Measurements from ENCODE around the gene NLRC5. TPM values are rescaled to one million over a fixed set of nuclear protein-coding genes. Genes with fewer than 3 reads are reported as not detected.

NLRC5 gene
- total RNA-seq, 1 experiment from 2014 or later: 2.4 TPM

DNA sequence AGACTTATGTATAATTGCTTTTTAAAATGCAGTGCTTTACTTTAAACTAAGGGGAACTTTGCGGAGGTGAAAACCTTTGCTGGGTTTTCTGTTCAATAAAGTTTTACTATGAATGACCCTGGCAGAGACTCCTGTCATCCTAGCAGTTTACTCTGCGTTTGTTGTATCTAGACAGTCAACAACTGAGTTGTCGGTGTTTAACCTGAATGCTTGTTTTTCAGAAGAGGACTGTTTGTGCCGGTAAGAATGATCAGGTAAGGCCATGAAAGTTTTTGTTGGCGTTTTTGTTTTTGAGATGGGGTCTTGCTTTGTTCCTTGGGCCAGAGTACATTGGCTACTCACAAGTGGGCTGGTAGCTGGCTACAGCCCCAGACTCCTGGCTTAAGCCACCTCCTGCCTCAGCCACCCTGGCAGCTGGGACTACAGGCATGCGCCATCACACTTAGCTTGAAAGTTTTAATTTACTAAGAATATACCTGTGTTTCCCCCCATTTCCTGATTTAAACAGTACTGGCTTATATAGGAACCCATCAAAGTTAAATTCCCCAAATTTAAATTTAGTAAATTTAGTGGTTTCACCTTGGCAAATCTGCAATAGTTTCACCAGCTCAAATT, 45.5 kb upstream of the NLRC5 start:
- H3K18ac ChIP-seq (ENCODE audit: insufficient read length, low read depth, low read length): no peak overlapping the region
- no peak overlapping the region for H3K27ac ChIP-seq (ENCODE audit: insufficient read length, low read depth, low read length)
- H3K4ac ChIP-seq (ENCODE audit: low read depth, low read length): no peak overlapping the region
- H2AK5ac ChIP-seq (ENCODE audit: insufficient read length, low read length): no peak overlapping the region
- H4K20me1 ChIP-seq (ENCODE audit: control insufficient read depth, insufficient read depth, insufficient read length): no peaks in the 10 kb centered on the region
- no peaks in the 10 kb centered on the region for H3K79me1 ChIP-seq (ENCODE audit: insufficient read depth, low read depth, low read length, poor library complexity, severe bottlenecking)
- no peak overlapping the region for H3K56ac ChIP-seq (ENCODE audit: insufficient read length, low read depth, low read length)
- Mint-ChIP-seq H3K9me3 (no peaks in the 10 kb centered on the region), H3K4me3 (no peak overlapping the region), H3K27me3 (ENCODE audit: low read depth) (no peaks in the 10 kb centered on the region), H3K4me1 (peaks cover 5 to 8% of the 10 kb centered on the region in 2 experiments), H3K27ac (no peak overlapping the region), H3K36me3 (ENCODE audit: insufficient read depth in 1 of 3, low read depth in 3 of 3) (peaks cover 28 to 60% (median 42%) of the 10 kb centered on the region in 3 experiments)
- H3K27me3 ChIP-seq (ENCODE audit: insufficient read depth, low read length): no peaks in the 10 kb centered on the region
- no peak overlapping the region for H2AFZ ChIP-seq (ENCODE audit: low read length)
- H3K23ac ChIP-seq (ENCODE audit: insufficient read length, low read depth, low read length): no peak overlapping the region
- H2BK12ac ChIP-seq (ENCODE audit: insufficient read length, low read depth, low read length): no peak overlapping the region
- no peaks in the 10 kb centered on the region for H3K79me2 ChIP-seq (ENCODE audit: insufficient read depth, low read length)
- no peak overlapping the region for H3K4me2 ChIP-seq (ENCODE audit: insufficient read depth, insufficient read length, low read length)
- DNase-seq: no peak
- no peak overlapping the region for H3T11ph ChIP-seq (ENCODE audit: low read length)
- H2BK5ac ChIP-seq (ENCODE audit: insufficient read length, low read length): no peak overlapping the region
- H2BK120ac ChIP-seq (ENCODE audit: low read depth, low read length, poor library complexity, severe bottlenecking): no peak overlapping the region
- no peak overlapping the region for H2BK15ac ChIP-seq (ENCODE audit: low read depth, low read length)
- TF ChIP-seq, protein P1, sequence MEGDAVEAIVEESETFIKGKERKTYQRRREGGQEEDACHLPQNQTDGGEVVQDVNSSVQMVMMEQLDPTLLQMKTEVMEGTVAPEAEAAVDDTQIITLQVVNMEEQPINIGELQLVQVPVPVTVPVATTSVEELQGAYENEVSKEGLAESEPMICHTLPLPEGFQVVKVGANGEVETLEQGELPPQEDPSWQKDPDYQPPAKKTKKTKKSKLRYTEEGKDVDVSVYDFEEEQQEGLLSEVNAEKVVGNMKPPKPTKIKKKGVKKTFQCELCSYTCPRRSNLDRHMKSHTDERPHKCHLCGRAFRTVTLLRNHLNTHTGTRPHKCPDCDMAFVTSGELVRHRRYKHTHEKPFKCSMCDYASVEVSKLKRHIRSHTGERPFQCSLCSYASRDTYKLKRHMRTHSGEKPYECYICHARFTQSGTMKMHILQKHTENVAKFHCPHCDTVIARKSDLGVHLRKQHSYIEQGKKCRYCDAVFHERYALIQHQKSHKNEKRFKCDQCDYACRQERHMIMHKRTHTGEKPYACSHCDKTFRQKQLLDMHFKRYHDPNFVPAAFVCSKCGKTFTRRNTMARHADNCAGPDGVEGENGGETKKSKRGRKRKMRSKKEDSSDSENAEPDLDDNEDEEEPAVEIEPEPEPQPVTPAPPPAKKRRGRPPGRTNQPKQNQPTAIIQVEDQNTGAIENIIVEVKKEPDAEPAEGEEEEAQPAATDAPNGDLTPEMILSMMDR (conservative IDR thresholded peaks at IDR 0.05): no peak
- no CpG with 5 or more reads among the region's 6 CpGs for WGBS (ENCODE audit: extremely low coverage, insufficient read length, low lambda C conversion rate)
- H3K23me2 ChIP-seq (ENCODE audit: insufficient read length, low read depth, low read length, poor library complexity, severe bottlenecking): no peaks in the 10 kb centered on the region
- H2BK20ac ChIP-seq (ENCODE audit: low read depth, low read length, poor library complexity, severe bottlenecking): no peak overlapping the region
- H3K9me3 ChIP-seq (ENCODE audit: control insufficient read depth, low read depth, low read length): no peaks in the 10 kb centered on the region
- H3K14ac ChIP-seq (ENCODE audit: insufficient read depth, low read length): no peak overlapping the region
- no peak overlapping the region for H4K5ac ChIP-seq (ENCODE audit: insufficient read length, low read depth, low read length)
- H3K9ac ChIP-seq (ENCODE audit: extremely low read depth, insufficient read length, low read length): no peak overlapping the region
- no peak overlapping the region for H4K8ac ChIP-seq (replicated peaks; ENCODE audit: insufficient read length, low read depth, low read length)
- H4K91ac ChIP-seq (ENCODE audit: insufficient read length, low read depth, low read length): no peak overlapping the region
- no peaks in the 10 kb centered on the region; the same call in 1 of the 2 replicates for H3K4me1 ChIP-seq (ENCODE audit: insufficient read depth, low read length)

All from H9 (cell line).